T-helper 17 cell (primary cell): ENCODE measurements around the gene GPC6. TPM values are rescaled to one million over a fixed set of nuclear protein-coding genes. Genes with fewer than 3 reads are reported as not detected.

Experiments used
- ATAC-seq: fragments of 150-1000 bp; cut with Tn5 transposase; 2 replicates; pipeline ENCODE4 v1.10.0; 2021; ENCODE audit warnings: mild to moderate bottlenecking, moderate library complexity
- DNase-seq, 3 donors: peaks; one replicate each; pipeline versions ENCODE4 v3.0.0 to v3.0.0-alpha.2; 2020 to 2021
- H3K9me3 ChIP-seq: one replicate; pipeline ENCODE4 v1.7.0; 2013; ENCODE audit warnings: low read length, mild to moderate bottlenecking; ENCODE audit not compliant: control insufficient read depth, poor library complexity, severe bottlenecking
- H3K27ac Mint-ChIP-seq: one replicate; pipeline ENCODE4 v1.8.0; 2022; ENCODE audit warnings: mild to moderate bottlenecking, moderate library complexity, mixed read lengths
- H3K27me3 Mint-ChIP-seq: one replicate; pipeline ENCODE4 v1.8.0; 2022; ENCODE audit warnings: mixed read lengths
- H3K36me3 Mint-ChIP-seq: one replicate; pipeline ENCODE4 v1.8.0; 2022; ENCODE audit warnings: low read depth, mixed read lengths
- H3K4me1 Mint-ChIP-seq: one replicate; pipeline ENCODE4 v1.8.0; 2022; ENCODE audit warnings: mild to moderate bottlenecking, mixed read lengths
- H3K4me3 Mint-ChIP-seq: one replicate; pipeline ENCODE4 v1.8.0; 2022; ENCODE audit warnings: mild to moderate bottlenecking, moderate library complexity, mixed read lengths
- total RNA-seq, 4 donors: library from RNA in 2 of 4; stranded (reverse) in 2 of 4; gene quantifications; one replicate each; pipeline ENCODE4 v1.2.3 and lab custom pipeline; 2022 to 2026

The GPC6 gene
- total RNA-seq, 2 donors from 2014 or later: not detected

DNA sequence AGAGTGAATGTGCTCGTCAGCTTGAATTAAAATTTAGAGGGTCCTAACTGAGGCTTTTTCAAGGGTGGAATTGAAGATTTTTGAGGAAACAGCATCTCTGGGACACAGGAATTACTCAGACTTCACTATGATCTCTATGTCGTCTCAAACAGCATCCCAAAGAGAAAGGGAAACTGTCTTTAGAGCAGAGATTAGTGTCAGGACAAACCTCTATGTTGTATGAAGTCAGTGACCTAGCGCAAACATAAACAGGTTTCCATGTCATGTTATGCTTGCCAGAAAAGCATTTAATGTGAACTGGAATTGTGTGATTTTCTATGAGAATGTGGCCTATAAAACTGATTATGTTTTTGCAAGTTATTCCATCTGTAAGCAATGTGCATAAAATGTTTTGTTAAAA is 573.7 kb downstream of the GPC6 start:
- ATAC-seq: no peak
- no peak for DNase-seq
- no peaks in the 10 kb centered on the region for H3K36me3 Mint-ChIP-seq

DNA sequence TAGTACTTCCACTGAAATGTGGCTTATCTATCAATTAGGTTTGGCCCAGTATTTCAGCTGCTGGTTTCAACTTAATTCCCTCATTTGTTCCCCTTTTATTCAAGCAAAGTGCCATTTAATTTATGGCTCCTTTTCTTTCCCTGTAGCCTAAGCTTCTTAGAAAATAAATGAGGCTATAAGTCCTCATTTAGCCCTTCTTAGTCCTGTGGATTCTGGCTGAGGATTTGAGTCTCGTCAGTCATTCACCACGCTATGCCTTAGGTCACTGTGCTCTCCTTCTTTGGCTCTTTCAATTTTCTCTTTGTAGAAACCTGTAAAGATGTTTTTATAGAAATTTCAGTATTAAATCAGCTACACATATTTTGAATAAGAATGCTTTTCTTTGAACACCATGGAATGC is 579.1 kb downstream of the GPC6 start:
- Mint-ChIP-seq H3K36me3 (no peaks in the 10 kb centered on the region), H3K27me3 (peaks cover 21% of the 10 kb centered on the region), H3K4me3 (no peak overlapping the region), H3K27ac (no peak overlapping the region), H3K4me1 (no peaks in the 10 kb centered on the region)
- ATAC-seq (no peak), DNase-seq (no peak)
- H3K9me3 ChIP-seq: no peaks in the 10 kb centered on the region

More for the DNA sequence above, 573.7 kb downstream of the GPC6 start:
- H3K9me3 ChIP-seq: no peaks in the 10 kb centered on the region
- no peak overlapping the region for H3K27ac Mint-ChIP-seq
- peaks cover 7% of the 10 kb centered on the region for H3K27me3 Mint-ChIP-seq
- no peaks in the 10 kb centered on the region for H3K4me1 Mint-ChIP-seq
- H3K4me3 Mint-ChIP-seq: no peak overlapping the region

DNA sequence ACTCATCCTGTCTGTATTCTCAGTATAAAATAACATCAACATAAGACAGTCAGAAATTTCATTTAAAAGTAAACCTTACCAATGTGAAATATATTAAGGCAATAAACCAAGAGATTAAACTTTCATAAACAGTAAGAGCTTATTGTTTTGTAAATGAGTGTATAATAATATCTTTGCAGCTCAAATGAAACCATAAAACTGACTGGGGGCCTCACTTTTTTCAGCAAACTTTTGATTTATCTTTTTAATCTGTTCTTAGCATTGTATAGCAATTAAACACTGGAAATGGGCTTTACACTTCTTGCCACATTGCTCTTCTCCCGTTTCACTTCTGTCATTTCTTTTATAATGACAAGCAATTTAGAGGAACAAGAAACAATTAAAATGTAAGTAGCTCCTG is 580.3 kb downstream of the GPC6 start:
- Mint-ChIP-seq H3K4me1 (no peaks in the 10 kb centered on the region), H3K27me3 (peaks cover 28% of the 10 kb centered on the region), H3K27ac (no peak overlapping the region), H3K4me3 (no peak overlapping the region), H3K36me3 (no peaks in the 10 kb centered on the region)
- ATAC-seq (no peak), DNase-seq (no peak)
- no peaks in the 10 kb centered on the region for H3K9me3 ChIP-seq

DNA sequence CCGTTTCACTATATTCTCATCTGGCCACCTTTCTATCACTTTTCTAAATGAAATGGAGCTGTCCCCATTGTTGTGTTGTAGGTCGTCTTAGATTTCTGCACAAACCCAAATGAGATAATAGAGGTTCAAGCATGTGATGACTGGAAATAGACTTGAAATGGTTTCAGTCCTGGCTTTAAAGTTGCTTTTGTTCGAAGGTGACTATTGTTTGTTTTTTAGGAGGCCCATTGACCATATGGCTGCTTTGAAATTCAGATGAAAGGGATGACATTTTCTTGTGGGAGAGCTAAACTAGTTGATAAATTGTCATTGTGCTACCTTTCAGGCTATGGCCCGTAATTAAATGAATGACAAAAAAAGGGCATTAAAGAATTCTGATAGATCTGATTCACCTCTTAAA is 583.7 kb downstream of the GPC6 start:
- H3K27me3 Mint-ChIP-seq: peaks cover 20% of the 10 kb centered on the region
- H3K9me3 ChIP-seq: no peaks in the 10 kb centered on the region
- H3K36me3 Mint-ChIP-seq: no peaks in the 10 kb centered on the region
- DNase-seq: no peak
- H3K27ac Mint-ChIP-seq: no peak overlapping the region
- H3K4me1 Mint-ChIP-seq: no peaks in the 10 kb centered on the region
- H3K4me3 Mint-ChIP-seq: no peak overlapping the region
- no peak for ATAC-seq

DNA sequence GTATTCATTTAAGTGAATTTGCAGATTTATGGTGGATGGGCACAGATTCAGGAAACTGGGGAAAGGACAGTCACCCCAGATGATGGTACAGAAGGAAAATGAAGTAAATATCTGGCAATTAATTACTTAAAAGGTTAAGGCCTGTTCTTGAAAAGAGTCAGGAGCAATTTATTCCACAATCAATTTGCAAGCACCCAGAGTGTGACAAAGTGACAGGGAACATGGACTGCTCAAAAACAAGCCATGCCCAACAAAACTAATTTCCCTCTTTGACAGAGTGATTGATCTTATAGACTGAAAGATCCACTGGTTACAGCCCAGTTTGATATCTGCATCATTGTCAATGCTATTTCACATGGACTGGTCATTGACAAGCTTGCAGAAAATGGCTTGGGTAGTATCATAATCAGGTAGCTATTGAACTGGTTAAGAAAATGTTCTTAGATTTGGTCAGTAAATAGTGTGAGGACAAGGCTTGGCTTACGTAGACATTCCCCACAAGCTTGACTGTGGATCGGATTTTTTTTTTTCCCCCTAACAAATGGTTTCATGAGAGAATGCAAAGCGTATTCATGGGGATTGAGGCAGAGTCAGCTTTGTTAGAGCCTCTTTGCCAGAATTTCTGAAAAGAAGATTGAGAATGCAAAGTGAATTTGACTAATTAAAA is 584.6 kb downstream of the GPC6 start:
- no peak for DNase-seq
- H3K4me3 Mint-ChIP-seq: no peak overlapping the region
- H3K9me3 ChIP-seq: no peaks in the 10 kb centered on the region
- ATAC-seq: no peak
- no peaks in the 10 kb centered on the region for H3K36me3 Mint-ChIP-seq
- H3K27ac Mint-ChIP-seq: no peak overlapping the region
- no peaks in the 10 kb centered on the region for H3K4me1 Mint-ChIP-seq
- peaks cover 20% of the 10 kb centered on the region for H3K27me3 Mint-ChIP-seq

DNA sequence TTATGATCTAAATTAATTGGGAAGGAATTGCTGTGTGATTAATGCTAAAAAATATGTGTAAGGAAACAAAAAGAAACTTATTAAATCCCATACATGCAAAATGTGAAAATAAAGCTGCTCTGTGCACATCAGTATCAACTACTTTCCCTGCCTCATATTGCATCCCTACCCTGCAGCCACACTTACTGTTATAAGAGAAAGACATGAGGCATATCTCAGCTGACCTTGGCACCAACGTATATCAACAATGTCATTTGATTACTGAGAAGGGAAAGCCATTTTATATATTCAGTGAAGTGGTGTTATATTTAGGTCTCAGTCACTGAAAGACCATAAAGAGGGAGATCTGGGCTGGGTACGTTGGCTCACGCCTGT is 585.1 kb downstream of the GPC6 start:
- Mint-ChIP-seq H3K4me3 (no peak overlapping the region), H3K4me1 (no peaks in the 10 kb centered on the region), H3K27ac (no peak overlapping the region), H3K27me3 (peaks cover 20% of the 10 kb centered on the region), H3K36me3 (no peaks in the 10 kb centered on the region)
- ATAC-seq (no peak), DNase-seq (no peak)
- no peaks in the 10 kb centered on the region for H3K9me3 ChIP-seq

DNA sequence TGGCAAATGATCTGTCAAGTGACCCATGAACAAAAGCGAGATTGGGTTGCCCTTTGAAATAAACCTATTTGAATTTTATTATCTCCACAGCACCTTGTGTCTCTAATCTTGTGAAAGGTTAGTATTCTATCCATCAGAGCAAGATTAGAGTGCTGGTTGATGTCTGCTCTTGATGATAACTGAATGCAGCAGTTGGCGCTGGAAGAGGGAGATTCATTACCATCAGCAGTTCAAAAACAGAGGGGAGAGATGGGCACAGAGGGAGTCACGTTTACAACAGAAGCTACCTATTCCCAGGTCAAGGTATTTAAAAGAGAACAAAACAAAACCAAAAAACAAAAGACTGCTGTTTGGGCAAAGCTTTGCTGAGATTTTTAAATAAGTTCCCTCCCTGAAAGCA is 588.1 kb downstream of the GPC6 start:
- Mint-ChIP-seq H3K27me3 (peaks cover 12% of the 10 kb centered on the region), H3K36me3 (no peaks in the 10 kb centered on the region), H3K27ac (no peak overlapping the region), H3K4me3 (no peak overlapping the region), H3K4me1 (no peaks in the 10 kb centered on the region)
- no peaks in the 10 kb centered on the region for H3K9me3 ChIP-seq
- no peak for ATAC-seq
- DNase-seq: no peak

DNA sequence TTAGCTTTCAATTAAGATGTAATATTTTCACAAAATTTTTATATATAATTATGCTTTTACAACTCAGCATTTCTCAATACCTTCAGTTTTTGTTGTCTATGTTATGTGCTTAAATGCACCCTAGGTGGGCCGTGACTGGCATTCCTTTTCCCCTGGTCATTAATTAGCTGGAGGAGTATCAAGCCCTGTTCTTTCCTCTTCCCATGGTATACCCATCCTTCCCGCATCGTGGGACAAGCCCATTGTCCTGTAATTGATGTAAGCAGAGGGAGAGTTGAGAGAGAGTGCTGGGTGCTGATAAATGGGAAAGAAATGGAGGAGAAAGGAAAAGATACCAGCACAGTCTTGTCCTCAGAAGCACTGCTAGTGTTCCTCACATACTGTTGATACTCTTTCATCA is 591.7 kb downstream of the GPC6 start:
- no peak overlapping the region for H3K27ac Mint-ChIP-seq
- no peaks in the 10 kb centered on the region for H3K9me3 ChIP-seq
- DNase-seq (no peak), ATAC-seq (no peak)
- H3K27me3 Mint-ChIP-seq: no peaks in the 10 kb centered on the region
- H3K4me3 Mint-ChIP-seq: no peak overlapping the region
- H3K4me1 Mint-ChIP-seq: no peaks in the 10 kb centered on the region
- no peaks in the 10 kb centered on the region for H3K36me3 Mint-ChIP-seq

DNA sequence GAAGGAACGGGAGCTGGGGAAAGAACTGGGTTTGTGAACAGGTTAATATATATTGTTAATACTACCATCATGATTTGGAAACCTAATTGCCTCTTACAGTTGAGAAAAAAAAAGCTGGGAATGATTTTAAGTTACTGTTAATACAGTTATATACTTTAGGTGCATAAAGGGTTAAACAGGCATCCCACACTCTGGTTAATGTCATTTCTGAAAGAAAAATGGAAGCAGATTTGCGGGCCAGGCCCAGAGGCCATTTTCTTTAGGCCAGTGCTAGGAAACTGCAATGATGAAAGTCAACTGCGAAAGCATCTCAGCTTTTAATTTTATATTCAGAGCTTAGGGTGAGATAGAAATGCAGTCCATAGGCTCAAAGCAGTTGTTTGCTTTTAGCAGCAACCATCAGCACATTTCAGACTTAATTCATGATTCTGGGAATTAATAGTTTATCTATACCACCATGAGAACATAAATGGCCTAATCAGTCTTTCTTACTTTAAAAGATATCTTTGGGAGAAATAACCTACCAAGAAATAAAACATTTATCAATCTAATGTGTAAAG is 592.8 kb downstream of the GPC6 start:
- no peak overlapping the region for H3K27ac Mint-ChIP-seq
- no peaks in the 10 kb centered on the region for H3K9me3 ChIP-seq
- DNase-seq (no peak), ATAC-seq (no peak)
- H3K4me1 Mint-ChIP-seq: no peaks in the 10 kb centered on the region
- no peaks in the 10 kb centered on the region for H3K36me3 Mint-ChIP-seq
- no peaks in the 10 kb centered on the region for H3K27me3 Mint-ChIP-seq
- no peak overlapping the region for H3K4me3 Mint-ChIP-seq

DNA sequence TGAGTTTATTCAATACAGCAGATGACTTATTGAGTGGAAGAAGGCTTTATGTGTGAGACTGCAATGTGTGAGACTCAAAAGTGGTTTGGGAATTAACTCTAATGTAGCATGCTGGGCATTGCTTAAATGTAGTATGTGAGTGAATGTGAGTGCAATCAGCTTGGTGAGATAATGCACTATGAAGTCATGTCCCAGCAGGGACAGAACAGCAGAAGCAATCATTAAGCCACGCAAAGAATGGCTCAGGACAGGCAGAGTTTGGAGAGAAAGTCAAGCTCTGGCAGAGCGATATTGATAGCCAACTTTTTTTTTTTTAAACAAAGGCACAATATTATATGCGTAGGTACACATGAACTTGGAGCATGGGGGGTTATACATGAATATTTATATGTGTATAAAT is 597.7 kb downstream of the GPC6 start:
- ATAC-seq: no peak
- Mint-ChIP-seq H3K4me1 (no peaks in the 10 kb centered on the region), H3K27ac (no peak overlapping the region), H3K4me3 (no peak overlapping the region), H3K36me3 (no peaks in the 10 kb centered on the region), H3K27me3 (peaks cover 7% of the 10 kb centered on the region)
- H3K9me3 ChIP-seq: no peaks in the 10 kb centered on the region
- no peak for DNase-seq

DNA sequence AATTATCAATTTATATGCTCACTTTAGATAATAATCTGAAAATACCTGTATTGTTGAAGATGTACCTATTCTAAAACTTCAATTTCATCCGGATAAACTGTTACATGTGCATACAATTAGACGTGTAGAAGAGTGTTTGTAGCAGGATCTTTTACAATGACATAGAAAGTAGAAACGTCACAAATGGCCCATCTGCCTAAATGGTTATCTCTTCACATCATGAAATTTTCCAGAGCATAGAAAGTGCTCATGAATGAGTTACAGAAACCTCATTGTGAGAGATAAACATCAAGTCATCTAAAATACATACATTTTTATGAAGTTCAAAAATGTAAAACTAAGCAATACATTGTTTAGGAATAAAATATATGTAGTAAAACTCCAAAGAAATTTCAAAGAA is 607.4 kb downstream of the GPC6 start:
- peaks cover 4% of the 10 kb centered on the region for H3K27me3 Mint-ChIP-seq
- H3K36me3 Mint-ChIP-seq: no peaks in the 10 kb centered on the region
- H3K9me3 ChIP-seq: no peaks in the 10 kb centered on the region
- H3K4me3 Mint-ChIP-seq: no peak overlapping the region
- no peaks in the 10 kb centered on the region for H3K4me1 Mint-ChIP-seq
- ATAC-seq (no peak), DNase-seq (no peak)
- no peak overlapping the region for H3K27ac Mint-ChIP-seq

DNA sequence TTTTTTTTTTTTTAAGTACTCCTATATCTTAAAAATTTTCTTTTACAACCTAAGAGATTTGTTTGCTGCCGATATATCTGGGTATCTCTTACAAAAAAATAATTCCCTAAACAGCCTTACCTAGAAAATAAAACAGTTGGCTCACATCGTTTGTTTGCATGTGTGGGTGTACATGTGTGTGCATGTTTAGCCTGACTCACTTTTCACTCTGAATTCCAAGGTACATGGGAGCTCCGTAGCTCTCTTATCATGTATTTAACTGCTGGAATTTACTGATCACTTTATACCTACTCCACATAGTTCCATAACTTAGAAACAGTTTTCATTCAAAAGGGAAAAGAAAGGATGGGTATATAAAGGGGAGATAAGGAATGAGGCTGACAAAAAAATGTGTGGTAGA is 616.5 kb downstream of the GPC6 start:
- Mint-ChIP-seq H3K4me3 (no peak overlapping the region), H3K4me1 (no peaks in the 10 kb centered on the region), H3K27ac (no peak overlapping the region), H3K36me3 (no peaks in the 10 kb centered on the region), H3K27me3 (peaks cover 12% of the 10 kb centered on the region)
- no peaks in the 10 kb centered on the region for H3K9me3 ChIP-seq
- DNase-seq (no peak), ATAC-seq (no peak)

DNA sequence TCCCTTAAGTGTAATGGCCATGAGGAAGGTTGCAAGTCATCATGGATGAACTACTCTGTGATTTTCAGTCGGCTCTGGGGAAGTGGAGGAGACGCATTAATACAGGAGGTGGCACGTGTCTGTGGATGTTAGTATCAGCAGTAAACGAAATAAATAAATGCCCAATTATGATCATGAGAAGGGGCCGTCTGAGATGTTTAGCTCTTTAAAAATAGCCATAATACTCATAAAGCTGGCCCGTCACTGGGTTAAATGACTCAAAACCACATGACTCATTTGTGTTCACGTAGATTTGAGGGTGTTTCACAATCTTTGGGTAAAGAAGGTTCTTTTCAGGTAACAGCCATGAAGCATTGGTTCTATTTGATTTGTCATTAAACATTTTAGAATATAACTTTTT is 620.6 kb downstream of the GPC6 start:
- Mint-ChIP-seq H3K36me3 (no peaks in the 10 kb centered on the region), H3K27me3 (no peaks in the 10 kb centered on the region), H3K4me3 (no peak overlapping the region), H3K4me1 (no peaks in the 10 kb centered on the region), H3K27ac (no peak overlapping the region)
- H3K9me3 ChIP-seq: no peaks in the 10 kb centered on the region
- ATAC-seq (no peak), DNase-seq (no peak)

DNA sequence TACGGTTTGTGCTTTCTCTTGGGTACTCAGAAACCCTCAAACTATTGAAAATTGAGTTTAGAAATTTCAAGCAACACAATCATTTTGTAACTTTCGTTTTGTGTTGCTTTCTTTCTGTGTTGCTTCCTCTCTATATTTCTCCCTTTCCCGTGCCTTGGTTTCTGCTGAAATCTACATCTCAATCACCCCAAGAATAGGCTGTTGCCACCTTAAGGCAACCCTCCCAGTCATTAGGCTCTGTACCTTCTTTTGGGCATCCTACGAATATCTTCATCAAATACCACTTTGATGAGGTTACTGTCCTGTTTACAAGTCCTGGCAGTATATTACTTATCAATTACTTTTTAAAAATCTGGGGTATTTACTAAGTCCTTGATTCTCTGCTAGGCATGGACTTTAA is 621.6 kb downstream of the GPC6 start:
- Mint-ChIP-seq H3K36me3 (no peaks in the 10 kb centered on the region), H3K27ac (no peak overlapping the region), H3K27me3 (no peaks in the 10 kb centered on the region), H3K4me3 (no peak overlapping the region), H3K4me1 (no peaks in the 10 kb centered on the region)
- H3K9me3 ChIP-seq: no peaks in the 10 kb centered on the region
- DNase-seq (no peak), ATAC-seq (no peak)
